ENCODE measurements around the gene ADO.

ADO gene

GRCh38 chr10:62853710-62854109, 49.2 kb downstream of the ADO start:
- Histone ChIP-seq H3K9ac (ENCODE audit: low read length) (no peak overlapping the region), H3K27me3 (ENCODE audit: low read length) (no peaks in the 10 kb centered on the region), H3K4me2 (ENCODE audit: low read depth, low read length, poor library complexity, severe bottlenecking) (no peak overlapping the region), H3F3A (ENCODE audit: insufficient read depth) (no peaks in the 10 kb centered on the region), H3K79me2 (ENCODE audit: insufficient read depth, low read length) (no peaks in the 10 kb centered on the region), H3K9me3 (ENCODE audit: insufficient read depth, low read length) (no peaks in the 10 kb centered on the region), H3K4me3 (ENCODE audit: insufficient read depth, low read length, poor library complexity, severe bottlenecking) (no peak overlapping the region), H4K20me1 (ENCODE audit: low read depth, low read length) (no peaks in the 10 kb centered on the region), H3K9me2 (replicated peaks; ENCODE audit: insufficient read depth, low read length) (no peaks in the 10 kb centered on the region), H3K36me3 (ENCODE audit: low read length) (no peaks in the 10 kb centered on the region), H3K27ac (ENCODE audit: low read depth, low read length) (no peak overlapping the region), H2AFZ (ENCODE audit: low read depth, low read length, severe bottlenecking) (no peak overlapping the region)
- TF ChIP-seq EZH2phosphoT487 (conservative IDR thresholded peaks at IDR 0.05; ENCODE audit: low read length) (no peak), CTCF (IDR thresholded peaks at IDR 0.05; ENCODE audit: insufficient read depth, low read length, poor library complexity, severe bottlenecking) (no peak)

GRCh38 chr10:62856021-62856420, 51.5 kb downstream of the ADO start:
- TF ChIP-seq CTCF (IDR thresholded peaks at IDR 0.05; ENCODE audit: insufficient read depth, low read length, poor library complexity, severe bottlenecking): no peak
- no peak for TF ChIP-seq EZH2phosphoT487 (conservative IDR thresholded peaks at IDR 0.05; ENCODE audit: low read length)
- Histone ChIP-seq H3K36me3 (ENCODE audit: low read length) (no peaks in the 10 kb centered on the region), H3K9ac (ENCODE audit: low read length) (no peak overlapping the region), H3K4me3 (ENCODE audit: insufficient read depth, low read length, poor library complexity, severe bottlenecking) (no peak overlapping the region), H3K79me2 (ENCODE audit: insufficient read depth, low read length) (no peaks in the 10 kb centered on the region), H3K9me2 (replicated peaks; ENCODE audit: insufficient read depth, low read length) (no peaks in the 10 kb centered on the region), H3F3A (ENCODE audit: insufficient read depth) (no peaks in the 10 kb centered on the region), H2AFZ (ENCODE audit: low read depth, low read length, severe bottlenecking) (no peak overlapping the region), H3K27me3 (ENCODE audit: low read length) (no peaks in the 10 kb centered on the region), H3K4me2 (ENCODE audit: low read depth, low read length, poor library complexity, severe bottlenecking) (no peak overlapping the region), H3K9me3 (ENCODE audit: insufficient read depth, low read length) (no peaks in the 10 kb centered on the region), H3K27ac (ENCODE audit: low read depth, low read length) (no peak overlapping the region), H4K20me1 (ENCODE audit: low read depth, low read length) (no peaks in the 10 kb centered on the region)
